ENCODE results near the gene TNNI3K.

TNNI3K gene

DNA sequence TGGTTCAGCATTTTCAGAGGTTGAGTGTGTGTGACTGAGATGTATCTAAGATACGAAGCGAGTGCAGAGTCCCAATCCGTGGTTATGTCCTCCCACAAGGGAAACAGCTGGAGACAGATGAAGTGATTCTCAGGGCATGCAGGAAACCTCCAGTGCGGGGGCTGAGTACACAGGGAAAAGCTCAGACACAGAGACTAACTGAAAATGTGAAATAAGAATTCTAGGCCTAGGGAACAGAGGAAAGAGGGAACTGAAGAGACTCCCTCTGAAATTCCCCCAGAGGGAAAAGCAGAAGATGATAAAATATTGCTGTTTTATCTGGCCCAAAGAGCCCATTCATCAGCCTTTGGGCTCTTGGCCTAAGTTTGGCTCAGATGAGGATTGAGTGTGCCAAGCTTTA, 160.4 kb downstream of the TNNI3K start:
- no peak for DNase-seq (ENCODE audit: low read depth)

DNA sequence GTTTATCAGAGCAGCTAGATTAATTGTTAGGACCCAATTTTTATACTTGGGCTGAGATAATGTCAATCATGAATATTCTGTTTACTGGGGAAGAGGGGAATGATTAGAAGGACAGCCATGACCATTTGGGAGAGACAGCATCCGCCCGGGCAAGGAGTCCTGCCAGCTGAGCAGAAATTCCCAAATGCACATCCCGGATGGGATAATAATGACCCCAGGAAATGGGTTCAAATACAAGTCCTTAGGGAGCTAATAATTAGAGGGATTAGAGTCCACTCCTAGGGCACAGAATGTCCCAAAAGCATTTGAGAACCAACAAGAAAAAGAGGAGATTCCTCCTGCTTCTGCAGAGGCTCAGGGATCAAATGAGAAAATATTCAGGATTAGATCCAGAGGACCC, 161.3 kb downstream of the TNNI3K start:
- DNase-seq (ENCODE audit: low read depth), result no peak

DNA sequence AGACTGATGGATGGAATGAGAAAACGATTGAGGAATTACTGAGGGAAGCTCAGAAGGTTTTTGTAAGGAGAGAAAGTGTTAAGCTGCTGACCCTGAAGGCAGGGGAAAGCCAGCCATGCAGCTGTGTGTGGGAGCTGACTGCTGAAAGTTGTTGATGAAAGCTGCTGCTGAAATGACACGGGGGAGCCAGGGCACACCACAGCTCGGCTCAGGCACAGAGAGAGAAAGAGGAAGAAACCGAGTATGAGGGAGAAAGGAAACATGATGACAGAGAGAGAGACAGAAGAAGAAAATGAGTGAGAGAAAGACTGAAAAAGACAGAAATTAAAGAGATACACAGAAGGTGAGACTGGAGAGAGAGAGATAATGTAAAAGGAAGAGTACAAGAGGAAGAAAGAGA, 161.7 kb downstream of the TNNI3K start:
- DNase-seq (ENCODE audit: low read depth), result no peak

DNA sequence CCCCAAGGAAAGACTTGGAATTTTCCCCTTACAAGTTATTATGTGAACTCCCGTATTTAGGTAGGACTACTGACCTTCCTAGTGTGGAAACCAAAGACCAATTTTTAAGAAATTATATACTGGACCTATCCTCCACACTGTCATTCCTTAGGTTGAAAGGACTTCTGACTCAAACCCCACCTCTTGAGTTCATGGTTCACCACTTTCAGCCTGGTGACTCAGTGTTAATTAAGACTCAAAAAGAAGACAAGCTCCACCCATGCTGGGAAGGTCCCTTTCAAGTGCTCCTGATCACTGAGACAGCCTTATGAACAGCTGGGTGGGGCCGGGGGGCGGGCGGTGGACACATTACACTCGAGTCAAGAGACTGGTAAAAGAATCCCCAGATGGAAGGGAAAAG, 164.1 kb downstream of the TNNI3K start:
- DNase-seq (ENCODE audit: low read depth), result no peak

DNA sequence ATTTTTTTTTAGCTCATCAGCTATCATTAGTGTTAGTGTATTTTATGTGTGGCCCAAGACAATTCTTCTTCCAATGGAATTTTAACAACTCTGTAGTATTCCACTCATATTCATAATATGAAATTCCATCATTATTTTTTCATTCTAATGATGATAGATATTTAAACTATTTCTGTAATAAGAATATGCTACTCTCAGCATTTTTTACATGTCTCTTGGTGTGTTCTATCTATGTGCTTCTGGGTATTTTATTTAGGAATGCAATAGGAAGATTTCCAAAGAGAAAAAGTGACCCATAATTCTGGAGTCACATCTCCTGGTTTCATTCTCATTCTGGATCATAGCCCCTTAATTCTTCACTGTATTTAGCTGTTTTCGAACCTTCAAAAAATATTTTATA, 167.7 kb downstream of the TNNI3K start:
- no peak for DNase-seq (ENCODE audit: low read depth)

DNA sequence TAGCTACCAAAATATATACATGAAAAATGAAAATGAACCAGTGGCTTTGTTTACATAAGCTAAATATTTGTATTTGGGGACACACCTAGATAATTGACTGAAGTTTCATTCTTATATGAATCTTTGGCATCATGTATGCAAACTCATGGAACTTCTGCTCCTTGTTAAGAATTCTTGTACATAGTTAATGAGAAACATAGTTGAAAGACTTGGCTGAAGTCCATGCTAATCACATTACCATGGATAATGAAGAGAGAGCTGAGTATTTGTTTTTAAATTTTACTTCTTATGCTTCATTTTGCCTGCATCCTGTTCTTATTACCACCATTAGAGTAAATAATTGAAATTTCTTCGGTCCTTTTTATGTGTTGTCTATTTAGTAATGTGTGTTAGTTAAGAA, 168.4 kb downstream of the TNNI3K start:
- no peak for DNase-seq (ENCODE audit: low read depth)

DNA sequence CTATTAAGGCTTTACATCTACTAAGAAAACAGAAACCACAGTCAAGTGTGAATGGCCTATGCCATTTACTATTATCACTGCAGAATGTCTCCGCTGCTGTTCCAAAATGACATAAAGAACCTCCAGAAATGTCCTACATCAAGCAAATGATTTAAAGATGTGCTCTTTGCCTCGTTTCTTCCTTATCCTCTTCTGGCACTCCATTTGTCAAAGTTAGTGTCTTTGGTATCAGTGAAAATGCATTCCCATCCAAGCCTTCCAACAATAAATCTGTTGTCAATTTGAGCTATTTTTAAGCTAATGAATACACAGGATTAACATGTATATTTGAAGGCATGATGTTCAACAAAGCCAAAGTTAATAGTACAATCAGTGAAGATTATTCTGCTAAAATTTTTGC, 171.6 kb downstream of the TNNI3K start:
- no peak for DNase-seq (ENCODE audit: low read depth)

DNA sequence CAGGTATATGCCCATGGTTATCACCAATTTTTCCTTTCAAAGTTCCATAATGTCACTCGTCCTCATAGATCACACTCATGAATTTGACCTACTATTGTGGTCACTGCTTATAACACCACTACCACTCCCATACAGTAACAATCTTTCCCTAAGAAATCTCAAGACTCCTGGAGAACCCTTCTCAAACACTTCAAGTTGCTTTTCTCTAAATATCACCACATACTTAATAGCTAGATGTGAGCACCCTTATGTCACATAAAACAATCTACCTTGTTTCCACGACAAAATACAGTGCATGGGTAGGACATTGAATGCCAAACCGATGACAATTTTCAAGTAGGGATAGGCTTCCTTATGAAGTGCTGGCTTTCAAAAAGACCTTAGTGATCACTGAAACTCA, 172.7 kb downstream of the TNNI3K start:
- no peak for DNase-seq (ENCODE audit: low read depth)

DNA sequence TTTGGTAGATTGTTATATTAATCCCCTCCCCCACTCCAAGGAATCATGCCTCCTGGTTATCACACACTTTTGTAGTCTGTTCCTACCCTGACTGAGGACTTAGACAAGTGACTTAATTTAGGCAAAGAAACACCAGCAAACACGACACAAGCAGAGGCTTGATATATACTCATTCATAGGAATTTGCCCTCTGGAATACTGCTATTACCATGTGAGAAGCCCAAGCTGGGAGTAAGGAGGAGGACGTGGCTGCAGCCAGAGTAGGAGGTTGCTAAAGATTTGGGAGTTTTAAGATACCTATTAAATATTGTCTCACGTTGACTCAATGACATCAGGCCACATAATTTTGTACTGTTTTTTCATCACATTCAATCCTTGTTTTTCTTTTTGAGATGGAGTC, 177.1 kb downstream of the TNNI3K start:
- no peak for DNase-seq (ENCODE audit: low read depth)

DNA sequence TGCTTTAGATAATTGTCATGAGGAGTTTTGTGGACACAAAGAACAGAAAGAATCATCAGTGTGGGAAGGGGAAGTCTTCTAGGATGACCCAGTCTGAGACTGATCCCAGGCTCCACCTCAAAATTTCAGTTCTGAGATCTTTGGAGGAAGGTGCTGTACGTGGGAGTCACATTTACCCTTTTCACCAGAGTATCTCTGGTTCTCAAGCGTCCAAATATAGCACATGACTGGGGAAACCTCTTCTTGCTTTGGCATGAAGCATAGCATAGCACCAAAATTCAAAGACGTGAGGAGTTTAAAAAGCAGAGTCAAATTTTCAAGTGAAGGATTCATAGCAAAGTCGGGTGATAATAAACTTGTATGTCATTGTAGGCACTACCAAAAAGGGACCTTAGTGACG, 180.7 kb downstream of the TNNI3K start:
- DNase-seq (ENCODE audit: low read depth), result no peak

DNA sequence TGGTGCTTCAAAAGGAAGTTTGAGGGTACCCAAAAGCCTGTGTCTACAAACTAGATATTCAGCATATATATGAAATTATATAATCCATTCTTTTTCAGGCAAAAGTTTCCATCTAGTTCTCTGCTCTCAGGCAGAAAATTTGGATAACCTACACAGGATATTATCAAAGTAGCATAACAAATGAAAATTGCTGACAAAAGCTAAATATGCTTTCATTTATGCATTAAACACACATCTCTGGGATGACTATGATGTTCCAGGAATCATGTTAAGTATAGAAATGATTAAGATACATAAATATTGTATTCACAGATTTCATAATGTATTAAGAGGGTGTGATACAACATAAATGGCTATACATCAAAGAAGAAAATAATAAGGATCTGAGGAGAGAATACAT, 184.4 kb downstream of the TNNI3K start:
- no peak for DNase-seq (ENCODE audit: low read depth)

DNA sequence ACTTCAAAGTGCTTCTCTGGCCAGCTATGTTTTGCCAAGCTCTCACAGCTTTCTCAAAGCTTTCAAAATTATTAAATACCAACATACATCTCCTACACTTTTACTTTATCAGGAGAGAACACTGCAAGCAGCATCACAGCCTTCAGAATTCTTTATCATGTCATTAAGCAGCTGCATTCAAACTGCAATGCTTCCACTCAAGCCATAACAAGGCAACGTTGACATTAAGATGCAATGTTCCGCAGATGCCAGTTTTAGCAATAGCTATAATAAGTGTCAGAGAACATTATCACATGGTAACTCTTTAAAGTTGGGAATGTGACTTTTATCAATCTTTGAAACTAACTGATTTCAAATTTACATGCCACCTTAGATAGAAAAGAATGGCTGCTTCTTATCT, 185.3 kb downstream of the TNNI3K start:
- DNase-seq (ENCODE audit: low read depth), result no peak

DNA sequence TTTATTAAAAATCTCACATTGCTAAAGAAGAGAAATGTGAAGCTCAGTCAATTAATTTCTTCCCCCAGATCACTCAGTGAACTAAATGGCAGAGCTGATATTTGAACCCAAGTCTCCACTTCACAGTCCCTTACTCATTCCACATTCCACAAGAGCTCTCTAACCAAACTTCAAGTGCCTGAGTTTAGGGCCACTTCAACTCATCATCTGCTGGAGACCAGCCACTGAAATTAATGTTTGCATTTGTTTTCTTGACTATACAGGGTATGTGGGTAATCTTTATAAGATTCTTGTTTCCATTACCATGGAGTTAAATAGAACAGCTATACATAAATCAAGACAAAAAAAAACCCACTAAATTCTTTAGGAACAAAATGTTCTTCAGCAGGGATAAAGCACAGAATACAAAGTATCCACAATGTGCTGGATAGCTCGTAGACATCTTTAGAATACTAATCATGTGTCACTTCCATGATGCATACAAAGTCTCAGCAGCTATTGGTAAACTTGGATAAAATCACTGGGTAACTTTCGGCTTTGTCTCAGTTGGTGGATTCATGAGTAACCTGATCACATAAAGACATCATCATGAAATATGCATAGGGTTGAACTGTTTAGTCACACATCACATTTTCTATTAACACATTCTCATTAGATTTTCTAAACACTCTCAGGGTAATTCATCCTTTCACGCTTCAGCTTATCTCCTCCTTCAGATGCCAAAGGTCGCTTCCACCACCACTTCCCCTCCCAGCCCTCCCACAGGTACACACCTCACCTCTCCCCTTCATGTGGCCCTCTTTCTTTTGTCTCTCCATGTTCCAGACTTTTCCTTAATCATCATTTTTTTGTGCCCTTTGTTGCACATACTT, 187.5 kb downstream of the TNNI3K start:
- no peak for DNase-seq (ENCODE audit: low read depth)

DNA sequence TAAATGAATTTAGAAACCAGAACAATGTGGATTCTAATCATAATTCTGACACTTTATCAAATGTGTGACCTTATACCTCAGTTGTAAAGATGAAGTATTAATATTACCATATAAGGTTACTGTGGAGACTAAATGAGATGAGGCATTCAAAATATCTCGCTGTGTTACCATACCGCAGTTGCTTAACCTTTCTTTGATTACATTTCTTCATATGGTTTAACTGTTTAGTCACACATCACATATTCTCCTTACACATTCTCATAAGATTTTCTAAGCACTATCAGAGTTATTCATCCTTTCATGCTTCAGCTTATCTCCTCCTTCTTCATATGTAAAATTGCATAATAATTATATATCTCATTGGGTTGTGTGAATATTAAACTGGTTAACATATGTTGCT, 188.3 kb downstream of the TNNI3K start:
- no peak for DNase-seq (ENCODE audit: low read depth)

DNA sequence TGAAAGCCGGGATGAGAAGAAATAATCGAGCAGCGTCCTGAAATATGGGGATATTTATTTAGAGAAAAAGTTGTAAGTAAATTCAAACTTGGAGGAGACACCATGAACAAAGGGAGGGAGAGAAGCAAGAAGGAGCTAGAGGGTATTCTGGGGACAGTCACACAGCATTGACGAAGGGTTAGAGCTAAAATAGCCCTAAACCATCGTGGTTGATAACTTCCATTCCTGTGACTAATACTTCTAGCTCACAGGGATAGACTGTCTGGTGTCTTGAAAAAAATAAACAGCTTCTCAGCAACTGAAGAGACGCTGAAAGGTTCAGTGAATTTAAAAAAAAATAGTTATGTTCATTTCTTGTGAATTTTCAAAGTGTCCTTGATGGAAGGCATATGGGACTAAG, 190.5 kb downstream of the TNNI3K start:
- no peak for DNase-seq (ENCODE audit: low read depth)

DNA sequence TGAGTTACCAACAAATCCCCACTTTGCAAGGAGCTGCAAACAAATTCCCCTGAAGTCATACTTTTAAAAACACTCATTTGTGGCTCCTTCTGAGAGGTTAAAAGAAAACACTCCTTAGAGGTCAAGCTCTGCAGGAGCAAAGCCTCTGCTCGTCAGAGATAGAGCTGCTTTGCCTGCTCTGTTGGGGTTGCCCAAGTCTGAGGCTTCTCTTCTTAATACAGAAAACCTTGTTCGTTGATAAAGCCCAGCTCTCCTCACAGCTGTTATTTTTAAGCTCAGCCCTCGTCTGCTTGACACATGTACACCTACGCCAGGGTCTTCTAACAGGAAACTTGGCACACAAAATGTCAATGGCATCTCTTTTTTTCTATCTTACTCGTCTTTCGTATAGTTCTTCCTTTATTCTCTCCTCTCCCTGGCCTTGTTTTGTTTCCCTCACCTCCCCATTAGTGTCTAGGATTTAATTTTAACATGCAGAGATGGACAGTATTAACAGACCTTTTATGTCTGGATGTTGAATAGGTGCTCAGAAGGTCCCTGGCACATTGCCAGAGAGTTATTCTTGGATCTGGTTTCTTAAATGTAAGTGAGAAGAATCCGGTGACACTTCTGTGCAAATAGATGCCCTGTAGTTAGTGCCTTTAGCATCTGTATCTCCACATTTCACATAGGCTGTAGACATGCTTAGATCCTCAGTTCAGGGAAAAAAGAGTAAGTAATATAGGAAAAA, 191.2 kb downstream of the TNNI3K start:
- DNase-seq (ENCODE audit: low read depth), result no peak

DNA sequence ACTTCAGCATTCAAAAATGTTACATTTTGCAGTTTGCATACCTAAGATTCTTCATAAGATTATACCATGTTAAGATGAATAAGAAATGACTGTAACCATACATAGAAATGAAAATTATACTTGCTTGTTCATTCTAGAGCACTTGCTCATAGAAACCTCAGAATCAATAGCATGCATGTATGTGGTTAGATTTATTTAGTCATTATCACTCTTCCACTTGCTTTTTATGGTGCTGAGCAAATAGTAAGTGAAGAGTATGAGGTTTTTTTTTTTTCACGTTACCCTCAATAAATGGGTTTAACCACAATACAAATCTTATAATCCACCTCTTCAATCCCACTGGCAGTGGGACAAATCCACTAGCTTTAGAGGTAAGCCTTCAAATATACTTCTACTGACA, 192.5 kb downstream of the TNNI3K start:
- no peak for DNase-seq (ENCODE audit: low read depth)

DNA sequence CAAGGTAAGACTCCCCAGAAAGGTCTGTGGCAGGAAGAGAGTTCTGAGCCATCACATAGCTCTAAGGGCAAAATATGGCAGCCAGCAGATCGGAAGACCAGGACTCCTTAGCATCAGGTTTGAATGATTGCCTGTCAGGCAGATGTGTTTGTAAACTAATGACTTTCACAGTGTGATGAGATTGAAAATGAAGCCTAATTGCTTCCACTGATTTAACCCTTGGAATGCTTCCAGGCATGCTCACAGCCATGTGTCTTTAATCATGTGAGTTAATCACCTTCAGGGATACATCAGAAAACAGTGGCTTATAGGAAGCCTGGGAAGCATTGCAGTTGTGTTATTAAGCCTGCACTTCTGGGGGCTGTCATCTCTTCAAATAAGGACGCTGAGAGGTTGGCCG, 194.4 kb downstream of the TNNI3K start:
- no peak for DNase-seq (ENCODE audit: low read depth)

DNA sequence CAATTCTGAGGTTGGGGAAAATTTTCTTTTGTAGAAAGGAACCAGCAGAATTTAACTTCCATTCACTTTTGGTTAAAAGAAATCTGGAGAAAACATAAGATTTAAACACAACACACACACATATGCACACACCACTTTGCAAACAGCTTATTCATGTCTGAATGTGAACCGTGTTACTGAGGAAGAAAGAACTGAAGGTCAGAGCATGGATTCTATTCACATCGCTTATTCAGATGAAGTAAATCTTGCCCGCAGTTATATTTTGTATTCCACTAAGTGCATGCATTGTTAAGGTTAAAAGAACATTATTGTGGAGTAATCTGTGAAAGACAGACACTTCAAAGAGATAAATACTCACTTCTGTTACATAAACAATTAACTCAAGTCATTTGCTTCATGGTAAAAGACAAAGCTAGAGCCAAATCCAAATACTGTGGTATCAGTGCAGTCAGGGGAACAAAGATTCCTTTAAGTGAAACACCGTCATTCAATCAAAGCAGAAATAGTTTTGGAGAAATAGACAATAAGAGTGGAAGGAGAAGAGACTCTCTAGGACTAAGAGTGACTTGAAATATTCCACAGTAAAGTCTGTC, 195.3 kb downstream of the TNNI3K start:
- DNase-seq (ENCODE audit: low read depth), result no peak

DNA sequence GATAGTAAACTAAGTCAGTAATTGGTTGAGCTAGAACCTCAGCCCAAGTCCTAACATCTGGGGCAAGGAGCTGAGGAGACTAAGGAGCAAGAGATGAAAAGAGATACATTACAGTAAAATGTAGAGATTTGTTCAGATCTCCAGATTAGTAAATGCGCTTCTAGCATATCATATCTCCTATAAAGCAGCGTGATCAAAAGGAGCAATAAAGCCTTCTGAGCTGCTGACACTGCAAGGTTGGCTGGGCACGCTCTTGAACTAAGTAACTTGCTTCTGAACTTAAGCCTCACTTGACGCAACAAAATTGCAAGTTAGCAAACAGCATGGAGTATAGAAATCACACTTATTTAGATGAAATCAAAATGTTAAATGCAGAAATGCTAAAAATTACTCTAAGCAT, 196.3 kb downstream of the TNNI3K start:
- no peak for DNase-seq (ENCODE audit: low read depth)

DNA sequence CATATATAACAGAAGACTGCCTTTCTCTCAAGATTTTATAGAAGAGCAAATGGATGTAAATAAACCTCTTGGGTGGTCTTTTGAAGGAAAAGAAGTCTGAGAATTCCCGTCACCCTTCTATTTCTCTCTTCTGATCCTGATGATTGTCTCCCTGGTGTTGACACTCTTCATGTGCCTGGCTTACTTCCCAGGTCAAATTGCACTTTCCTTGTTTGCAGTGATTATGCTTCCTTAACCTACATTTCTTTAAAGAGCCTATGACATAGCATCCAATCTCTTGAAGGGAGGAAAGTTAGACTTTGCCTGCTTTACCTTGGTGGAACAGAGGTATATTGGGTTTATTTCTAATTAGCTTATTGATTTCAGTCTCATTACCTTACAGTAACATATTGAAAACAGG, 197.1 kb downstream of the TNNI3K start:
- DNase-seq (ENCODE audit: low read depth), result no peak

DNA sequence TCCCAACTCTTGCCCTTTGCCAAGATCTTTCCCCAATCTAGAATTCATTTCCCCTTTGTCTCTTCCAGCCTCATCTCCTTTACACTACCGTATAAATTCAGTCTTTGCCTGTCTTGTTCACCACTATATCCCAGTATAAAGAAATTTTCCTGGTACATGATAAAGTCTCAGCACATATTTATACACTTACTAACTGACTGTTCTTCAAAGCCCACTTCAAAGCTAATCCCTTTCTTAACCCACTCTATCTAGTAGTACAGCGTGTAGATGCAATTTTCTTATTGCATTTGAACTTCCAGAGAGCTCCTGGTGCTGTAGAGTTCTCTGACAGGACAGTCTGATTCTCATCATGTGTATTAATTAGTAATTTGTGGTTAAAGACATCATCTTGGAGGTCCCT, 199.1 kb downstream of the TNNI3K start:
- no peak for DNase-seq (ENCODE audit: low read depth)

DNA sequence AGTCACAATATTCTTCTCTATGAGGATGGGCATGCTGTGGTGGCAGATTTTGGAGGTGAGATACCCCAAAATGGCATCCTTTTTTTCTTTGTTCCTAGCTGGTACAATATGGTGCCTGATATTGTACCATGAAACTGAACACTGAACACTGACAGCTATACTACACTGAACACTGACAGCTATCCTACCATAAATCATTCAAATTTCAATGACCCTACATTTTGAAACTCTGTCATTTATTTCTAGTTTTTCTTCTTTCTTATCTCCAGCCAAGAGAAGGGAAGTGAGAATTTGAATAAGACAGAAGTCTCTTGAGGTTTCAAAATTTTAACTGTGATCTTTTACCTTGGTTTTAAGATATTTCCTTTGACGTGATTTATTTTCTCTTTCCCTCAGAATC, 200.9 kb downstream of the TNNI3K start:
- no peak for DNase-seq (ENCODE audit: low read depth)
